Measurements from ENCODE around the gene SLAMF6. TPM values are rescaled to one million over a fixed set of nuclear protein-coding genes. Genes with fewer than 3 reads are reported as not detected.
A peak's percentile ranks its signal among the peaks of the same experiment; 100 is the strongest.

Gene SLAMF6
- total RNA-seq, 4 donors from 2014 or later, result 0.19 to 1.4 (median 0.87) TPM

DNA sequence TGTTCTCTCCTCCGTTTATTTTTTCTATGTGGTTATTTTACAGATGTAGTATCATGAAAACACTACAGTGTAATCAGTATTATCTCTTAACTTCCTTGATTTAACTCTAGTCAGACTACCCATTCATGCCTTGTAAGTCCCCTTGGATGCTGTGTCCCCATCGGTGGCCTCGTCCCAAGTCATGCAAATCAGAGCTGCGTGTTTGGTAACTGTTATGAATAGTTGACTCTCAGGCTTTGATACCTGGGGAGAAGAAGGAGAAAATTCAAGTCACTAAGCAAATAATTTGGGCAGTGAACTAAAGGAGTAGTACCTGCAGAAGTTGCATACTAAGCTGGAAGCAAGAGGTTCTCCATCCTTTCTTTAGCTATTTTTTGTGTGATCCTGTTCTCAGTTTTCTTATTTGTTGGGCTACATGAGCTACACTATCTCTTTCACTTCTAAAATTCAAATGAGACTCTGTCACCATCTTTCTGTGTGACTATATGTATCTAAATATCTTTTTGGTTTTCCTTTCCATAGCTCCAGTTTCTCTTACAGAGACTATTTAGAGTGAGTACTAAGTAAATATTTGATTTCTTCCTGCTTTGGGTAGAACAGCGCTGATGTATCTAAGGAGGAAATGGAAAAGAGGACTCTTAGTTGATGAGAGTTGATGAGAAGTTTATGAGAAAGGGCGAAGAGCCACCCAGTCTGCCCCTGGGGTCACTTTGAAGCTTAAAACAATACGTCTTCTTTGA lies 71.8 kb downstream of the SLAMF6 start:
- Histone ChIP-seq H3K4me1 (no peaks in the 10 kb centered on the region), H3K27me3 (peaks cover 0 to 7% (median 0%) of the 10 kb centered on the region in 4 donors), H3K36me3 (no peaks in the 10 kb centered on the region), H3K27ac (replicated peaks in 1 of 4) (no peak overlapping the region), H3K9me3 (no peaks in the 10 kb centered on the region), H3K4me3 (no peak overlapping the region)
- no peak for DNase-seq (ENCODE audit: extremely low spot score)
- TF ChIP-seq, protein P1, sequence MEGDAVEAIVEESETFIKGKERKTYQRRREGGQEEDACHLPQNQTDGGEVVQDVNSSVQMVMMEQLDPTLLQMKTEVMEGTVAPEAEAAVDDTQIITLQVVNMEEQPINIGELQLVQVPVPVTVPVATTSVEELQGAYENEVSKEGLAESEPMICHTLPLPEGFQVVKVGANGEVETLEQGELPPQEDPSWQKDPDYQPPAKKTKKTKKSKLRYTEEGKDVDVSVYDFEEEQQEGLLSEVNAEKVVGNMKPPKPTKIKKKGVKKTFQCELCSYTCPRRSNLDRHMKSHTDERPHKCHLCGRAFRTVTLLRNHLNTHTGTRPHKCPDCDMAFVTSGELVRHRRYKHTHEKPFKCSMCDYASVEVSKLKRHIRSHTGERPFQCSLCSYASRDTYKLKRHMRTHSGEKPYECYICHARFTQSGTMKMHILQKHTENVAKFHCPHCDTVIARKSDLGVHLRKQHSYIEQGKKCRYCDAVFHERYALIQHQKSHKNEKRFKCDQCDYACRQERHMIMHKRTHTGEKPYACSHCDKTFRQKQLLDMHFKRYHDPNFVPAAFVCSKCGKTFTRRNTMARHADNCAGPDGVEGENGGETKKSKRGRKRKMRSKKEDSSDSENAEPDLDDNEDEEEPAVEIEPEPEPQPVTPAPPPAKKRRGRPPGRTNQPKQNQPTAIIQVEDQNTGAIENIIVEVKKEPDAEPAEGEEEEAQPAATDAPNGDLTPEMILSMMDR (IDR thresholded peaks at IDR 0.05), result no peak
- TF ChIP-seq EP300 (IDR thresholded peaks at IDR 0.05) (no peak), POLR2A (IDR thresholded peaks at IDR 0.05; ENCODE audit: low read depth) (no peak), POLR2AphosphoS5 (IDR thresholded peaks at IDR 0.05) (no peak)
- WGBS, result 74% methylated on average over 7 of the region's 7 CpGs
- intact Hi-C loops (cut with DNase I), result no loop called here

DNA sequence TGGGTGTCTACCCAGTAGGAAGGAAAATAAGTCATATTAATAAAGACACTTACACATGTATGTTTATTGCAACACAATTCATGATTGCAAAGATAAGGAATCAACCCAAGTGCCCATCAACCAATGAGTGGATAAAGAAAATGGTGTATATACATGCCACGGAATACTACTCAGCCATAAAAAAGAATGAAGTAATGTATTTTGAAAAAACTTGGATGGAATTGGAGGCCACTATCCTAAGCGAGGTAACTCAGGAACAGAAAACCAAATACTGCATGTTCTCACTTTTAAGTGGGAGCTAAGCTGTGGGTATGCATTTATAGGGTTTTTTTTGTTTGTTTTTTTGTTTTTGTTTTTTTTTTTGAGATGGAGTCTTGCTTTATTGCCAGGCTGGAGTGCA lies 73.6 kb downstream of the SLAMF6 start:
- Histone ChIP-seq H3K27ac (replicated peaks in 1 of 4) (no peak overlapping the region), H3K9me3 (no peaks in the 10 kb centered on the region), H3K4me3 (no peak overlapping the region), H3K36me3 (no peaks in the 10 kb centered on the region), H3K27me3 (peaks cover 0 to 7% (median 0%) of the 10 kb centered on the region in 4 donors), H3K4me1 (no peaks in the 10 kb centered on the region)
- 83% methylated on average over 2 of the region's 2 CpGs for WGBS
- DNase-seq (ENCODE audit: extremely low spot score), result no peak
- TF ChIP-seq POLR2A (IDR thresholded peaks at IDR 0.05; ENCODE audit: low read depth) (no peak), EP300 (IDR thresholded peaks at IDR 0.05) (no peak), POLR2AphosphoS5 (IDR thresholded peaks at IDR 0.05) (no peak)
- TF ChIP-seq, protein P1 (IDR thresholded peaks at IDR 0.05), result no peak
- intact Hi-C loops (cut with DNase I), result no loop called here

DNA sequence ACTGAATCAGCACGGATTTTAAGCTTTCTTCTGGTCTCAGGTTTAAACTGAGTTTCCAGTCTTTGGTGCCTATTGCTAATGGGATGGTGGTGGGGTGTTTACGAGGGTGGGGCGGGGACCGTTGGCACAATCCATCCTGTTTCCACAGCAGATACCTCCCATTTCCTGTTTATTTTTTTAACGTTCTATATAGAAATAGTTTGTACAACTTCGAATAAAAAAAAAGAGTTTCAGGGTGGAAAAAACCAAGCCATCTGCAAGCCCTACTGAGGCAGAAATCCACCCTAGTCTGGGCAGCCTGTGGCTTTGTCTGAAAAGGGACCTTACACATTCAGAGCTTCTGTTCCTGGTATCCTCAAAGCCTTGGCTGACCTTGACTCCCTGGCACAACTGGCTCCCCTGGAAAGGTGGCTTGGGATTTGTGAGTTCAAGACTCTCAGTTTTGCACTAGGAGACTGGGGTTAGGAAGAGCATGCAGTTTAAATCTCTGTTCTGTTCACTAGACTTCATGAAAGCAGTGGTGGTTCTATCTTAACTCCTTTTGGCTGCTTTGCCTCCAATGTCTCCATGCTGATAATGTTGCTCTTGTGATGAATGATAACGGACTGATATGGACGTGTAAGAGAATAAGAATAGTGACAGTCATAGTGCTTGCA lies 76.0 kb downstream of the SLAMF6 start:
- intact Hi-C loops (cut with DNase I), result no loop called here
- WGBS, result 44% methylated on average over 8 of the region's 8 CpGs

DNA sequence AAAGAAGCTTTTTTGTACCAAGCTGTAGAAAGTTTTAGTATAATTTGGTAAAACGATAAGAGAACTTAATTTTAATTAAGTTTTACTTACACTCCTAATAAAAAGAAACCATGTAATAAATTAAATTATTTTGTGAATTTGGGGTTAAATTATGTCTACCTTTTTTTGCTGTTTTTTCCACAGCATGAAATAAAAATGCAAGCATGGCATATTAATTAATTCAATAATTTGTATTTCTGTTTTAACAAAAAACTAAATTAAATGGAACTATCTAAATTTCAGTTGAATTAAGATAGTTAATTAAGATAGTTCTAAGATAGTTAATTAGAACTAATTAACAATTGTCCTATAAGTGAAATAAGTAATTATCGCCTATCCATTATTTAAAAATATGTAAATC lies 83.3 kb downstream of the SLAMF6 start:
- WGBS, result 65% methylated on average over 2 of the region's 2 CpGs
- Histone ChIP-seq H3K27me3 (no peaks in the 10 kb centered on the region), H3K27ac (replicated peaks in 1 of 4) (no peak overlapping the region), H3K4me3 (no peak overlapping the region), H3K9me3 (no peaks in the 10 kb centered on the region), H3K36me3 (no peaks in the 10 kb centered on the region), H3K4me1 (no peaks in the 10 kb centered on the region)
- TF ChIP-seq, protein P1 (IDR thresholded peaks at IDR 0.05), result no peak
- no peak for TF ChIP-seq EP300 (IDR thresholded peaks at IDR 0.05)
- TF ChIP-seq POLR2A (IDR thresholded peaks at IDR 0.05; ENCODE audit: low read depth), result no peak
- no peak for TF ChIP-seq POLR2AphosphoS5 (IDR thresholded peaks at IDR 0.05)
- no peak for DNase-seq (ENCODE audit: extremely low spot score)
- intact Hi-C loops (cut with DNase I), result loop anchor here (10.0 kb wide), 1 partner anchor 165 kb away; no protein-coding TSS in a partner anchor

More for the DNA sequence above, 76.0 kb downstream of the SLAMF6 start:
- no peaks in the 10 kb centered on the region for H3K9me3 ChIP-seq
- no peaks in the 10 kb centered on the region for H3K36me3 ChIP-seq
- no peak overlapping the region for H3K4me3 ChIP-seq
- DNase-seq (ENCODE audit: extremely low spot score), result peak; percentile 70
- peaks cover 0 to 2% (median 0%) of the 10 kb centered on the region in 4 donors for H3K27me3 ChIP-seq
- TF ChIP-seq EP300 (IDR thresholded peaks at IDR 0.05), result no peak
- TF ChIP-seq, protein P1 (IDR thresholded peaks at IDR 0.05), result no peak
- no peak for TF ChIP-seq POLR2AphosphoS5 (IDR thresholded peaks at IDR 0.05)
- no peak for TF ChIP-seq POLR2A (IDR thresholded peaks at IDR 0.05; ENCODE audit: low read depth)
- no peak overlapping the region for H3K27ac ChIP-seq (replicated peaks in 1 of 4)
- H3K4me1 ChIP-seq, result no peaks in the 10 kb centered on the region

All from esophagus muscularis mucosa (tissue), 4 donors.